Caco-2 (cell line): ENCODE measurements around the gene RP9. TPM values are rescaled to one million over a fixed set of nuclear protein-coding genes. Genes with fewer than 3 reads are reported as not detected.

ENCODE experiments used
- BruUV-seq: library from RNA; stranded (reverse); fragments of 400-500 nt; replicated peaks from 2 replicates; lab custom pipeline; 2021; lab: Mats Ljungman, UMichigan
- CTCF ChIA-PET: fragments of 300-600 bp; sonication (Branson Sonifier 250); formaldehyde crosslinking; loops from one replicate; lab custom pipeline; 2022; ENCODE audit warnings: antibody characterized with exemption; lab: Charles Lee
- POLR2A ChIA-PET: fragments of 300-600 bp; sonication (Branson Sonifier 250); formaldehyde crosslinking; loops from one replicate; lab custom pipeline; 2022; ENCODE audit warnings: antibody characterized with exemption; lab: Charles Lee
- DNase-seq, 2 experiments: peaks; one replicate each; pipeline versions ENCODE4 v3.0.0 to v3.0.0-alpha.2; 2020 to 2022
- H3K27me3 ChIP-seq: replicated peaks from 2 replicates; pipeline ENCODE4 v1.6.0; 2011; ENCODE audit warnings: low read length; ENCODE audit not compliant: control insufficient read depth, insufficient read depth
- H3K36me3 ChIP-seq: 2 replicates; pipeline ENCODE4 v1.5.1; 2011; ENCODE audit warnings: low read length; ENCODE audit not compliant: control insufficient read depth, insufficient read depth
- H3K4me1 ChIP-seq: fragments of 250-450 bp; sonication (Bioruptor Pico); 2 replicates; pipeline ENCODE4 v1.5.1; 2020; ENCODE audit warnings: mild to moderate bottlenecking
- H3K4me3 ChIP-seq: 2 replicates; pipeline ENCODE4 v1.5.1; 2011; ENCODE audit warnings: low read depth, mild to moderate bottlenecking, control low read depth, low read length
- H3K9me3 ChIP-seq: fragments of 250-450 bp; sonication (Bioruptor Pico); 2 replicates; pipeline ENCODE4 v1.5.1; 2020; ENCODE audit warnings: mild to moderate bottlenecking, moderate library complexity
- H3K27ac Mint-ChIP-seq: one replicate; pipeline ENCODE4 v1.8.0; 2022; ENCODE audit warnings: mixed read lengths; ENCODE audit not compliant: unreplicated experiment
- H3K27me3 Mint-ChIP-seq: one replicate; pipeline ENCODE4 v1.8.0; 2022; ENCODE audit warnings: mixed read lengths; ENCODE audit not compliant: insufficient read depth, unreplicated experiment
- H3K36me3 Mint-ChIP-seq: one replicate; pipeline ENCODE4 v1.8.0; 2022; ENCODE audit warnings: mild to moderate bottlenecking, mixed read lengths; ENCODE audit not compliant: insufficient read depth, unreplicated experiment
- H3K4me1 Mint-ChIP-seq: one replicate; pipeline ENCODE4 v1.8.0; 2022; ENCODE audit warnings: low read depth, mixed read lengths; ENCODE audit not compliant: unreplicated experiment
- H3K4me3 Mint-ChIP-seq: one replicate; pipeline ENCODE4 v1.8.0; 2022; ENCODE audit warnings: mild to moderate bottlenecking, moderate library complexity, mixed read lengths; ENCODE audit not compliant: unreplicated experiment
- H3K9me3 Mint-ChIP-seq: one replicate; pipeline ENCODE4 v1.8.0; 2022; ENCODE audit warnings: mixed read lengths; ENCODE audit not compliant: unreplicated experiment
- CTCF ChIP-seq, 2 experiments: fragments of 200-600 bp in 1 of 2; IDR thresholded peaks; 1 replicate in 1 of 2; 2 replicates in 1 of 2; pipeline versions ENCODE4 v1.5.1 to v1.8.0; 2011 to 2022; ENCODE audit warnings: antibody characterized with exemption in 1 of 2, control low read depth in 1 of 2, inconsistent platforms in 1 of 2, low read depth in 1 of 2, low read length in 1 of 2, mild to moderate bottlenecking in 1 of 2, moderate library complexity in 1 of 2; ENCODE audit not compliant: insufficient read depth in 1 of 2, severe bottlenecking in 1 of 2, unreplicated experiment in 1 of 2
- intact Hi-C: fragments of 100-400 bp; cut with micrococcal nuclease; formaldehyde crosslinking; loops from one replicate; pipeline ENCODE4 v1.10.0; 2022; ENCODE audit not compliant: unreplicated experiment
- total RNA-seq: library from RNA; stranded (reverse); gene quantifications from 2 replicates; pipeline ENCODE4 v1.2.3, GENCODE V29; 2022

RP9 gene
- total RNA-seq, 1 experiment from 2014 or later, result 20.3 TPM

- ChIA-PET CTCF (no interaction called here), POLR2A (no interaction called here)
- TF ChIP-seq CTCF (IDR thresholded peaks at IDR 0.05; ENCODE audit: insufficient read depth in 1 of 2, low read depth in 1 of 2, low read length in 1 of 2, severe bottlenecking in 1 of 2, unreplicated experiment in 1 of 2), result no peak
- no peak overlapping the region for H3K4me3 ChIP-seq
- BruUV-seq, result no TSS peak
- H3K9me3 ChIP-seq, result no peaks in the 10 kb centered on the region
- H3K27me3 Mint-ChIP-seq, result no peaks in the 10 kb centered on the region
- H3K36me3 Mint-ChIP-seq, result no peaks in the 10 kb centered on the region
- H3K36me3 ChIP-seq, result no peaks in the 10 kb centered on the region
- no peaks in the 10 kb centered on the region for H3K27me3 ChIP-seq
- no peak overlapping the region for H3K4me3 Mint-ChIP-seq
- H3K27ac Mint-ChIP-seq, result no peak overlapping the region
- H3K4me1 Mint-ChIP-seq, result no peaks in the 10 kb centered on the region
- intact Hi-C loops, result no loop called here
- DNase-seq, result no peak
- H3K4me1 ChIP-seq, result no peaks in the 10 kb centered on the region
- no peaks in the 10 kb centered on the region for H3K9me3 Mint-ChIP-seq
These were observed 47.2 kb upstream of the RP9 start for GRCh38 chr7:33156441-33156840.

- no peaks in the 10 kb centered on the region for H3K4me1 Mint-ChIP-seq
- no peaks in the 10 kb centered on the region for H3K36me3 ChIP-seq
- no peak overlapping the region for H3K27ac Mint-ChIP-seq
- TF ChIP-seq CTCF (IDR thresholded peaks at IDR 0.05; ENCODE audit: insufficient read depth in 1 of 2, low read depth in 1 of 2, low read length in 1 of 2, severe bottlenecking in 1 of 2, unreplicated experiment in 1 of 2), result no peak
- CTCF ChIA-PET, result no interaction called here
- no TSS peak for BruUV-seq
- H3K36me3 Mint-ChIP-seq, result no peaks in the 10 kb centered on the region
- H3K9me3 Mint-ChIP-seq, result no peaks in the 10 kb centered on the region
- H3K27me3 Mint-ChIP-seq, result no peaks in the 10 kb centered on the region
- intact Hi-C loops, result no loop called here
- no peaks in the 10 kb centered on the region for H3K9me3 ChIP-seq
- no peak for DNase-seq
- no peaks in the 10 kb centered on the region for H3K4me1 ChIP-seq
- no peak overlapping the region for H3K4me3 Mint-ChIP-seq
- no peak overlapping the region for H3K4me3 ChIP-seq
- H3K27me3 ChIP-seq, result no peaks in the 10 kb centered on the region
- POLR2A ChIA-PET, result no interaction called here
These were observed 46.6 kb upstream of the RP9 start for GRCh38 chr7:33155811-33156210.

- Mint-ChIP-seq H3K4me3 (no peak overlapping the region), H3K36me3 (no peaks in the 10 kb centered on the region), H3K9me3 (no peaks in the 10 kb centered on the region), H3K27me3 (peaks cover 3% of the 10 kb centered on the region), H3K4me1 (no peaks in the 10 kb centered on the region), H3K27ac (no peak overlapping the region)
- Histone ChIP-seq H3K27me3 (no peaks in the 10 kb centered on the region), H3K36me3 (no peaks in the 10 kb centered on the region), H3K4me1 (no peaks in the 10 kb centered on the region), H3K9me3 (no peaks in the 10 kb centered on the region), H3K4me3 (no peak overlapping the region)
- POLR2A ChIA-PET, result interaction anchor here (0.6 kb wide), 1 partner anchor 195 kb away, joined by 5 read pairs; the partner anchor contains the start of gene FKBP9
- CTCF ChIA-PET, result no interaction called here
- BruUV-seq, result no TSS peak
- TF ChIP-seq CTCF (IDR thresholded peaks at IDR 0.05; ENCODE audit: insufficient read depth in 1 of 2, low read depth in 1 of 2, low read length in 1 of 2, severe bottlenecking in 1 of 2, unreplicated experiment in 1 of 2), result no peak
- no peak for DNase-seq
- intact Hi-C loops, result no loop called here
These were observed 42.9 kb upstream of the RP9 start for GRCh38 chr7:33152087-33152486.
